ENCODE results near the gene SS18L1.

- TF ChIP-seq CTCF (conservative IDR thresholded peaks at IDR 0.05) (no peak), EZH2 (IDR thresholded peaks at IDR 0.05; ENCODE audit: low read depth) (no peak)
These were observed 62.8 kb downstream of the SS18L1 start for GRCh38 chr20:62206388-62206775.
